Karpas-422 (cell line): Measurements from ENCODE around the gene MEIOSIN. TPM values are rescaled to one million over a fixed set of nuclear protein-coding genes. Genes with fewer than 3 reads are reported as not detected.
A peak's percentile ranks its signal among the peaks of the same experiment; 100 is the strongest.
"Not testable (repeated sequence)": the region's sequence is repeated elsewhere in the genome, so short reads cannot be mapped to it uniquely, and the experiment has no call there.

Experiments used
- DNase-seq: peaks from one replicate; pipeline ENCODE4 v3.0.0-alpha.2; 2015
- H2AFZ ChIP-seq: fragments of 200-600 bp; sonication (generic); 2 replicates; pipeline ENCODE4 v1.6.1; 2014; ENCODE audit warnings: antibody characterized with exemption, low read length, mixed read lengths
- H3K27ac ChIP-seq: fragments of 200-600 bp; sonication (generic); 2 replicates; pipeline ENCODE4 v1.5.1; 2014; ENCODE audit warnings: mild to moderate bottlenecking, low read length, moderate library complexity
- H3K27me3 ChIP-seq: fragments of 200-600 bp; sonication (generic); 2 replicates; pipeline ENCODE4 v1.6.1; 2014; ENCODE audit warnings: low read length, mixed read lengths
- H3K36me3 ChIP-seq: fragments of 200-600 bp; sonication (generic); 2 replicates; pipeline ENCODE4 v1.6.1; 2014; ENCODE audit warnings: low read length, mixed read lengths; ENCODE audit not compliant: insufficient read depth
- H3K4me1 ChIP-seq: fragments of 200-600 bp; sonication (generic); 2 replicates; pipeline ENCODE4 v1.6.1; 2014; ENCODE audit warnings: mild to moderate bottlenecking, low read length, mixed read lengths
- H3K4me2 ChIP-seq: fragments of 200-600 bp; sonication (generic); 2 replicates; pipeline ENCODE4 v1.6.1; 2014; ENCODE audit warnings: low read length, low read depth, mild to moderate bottlenecking; ENCODE audit not compliant: poor library complexity, severe bottlenecking
- H3K4me3 ChIP-seq: fragments of 200-600 bp; sonication (generic); 2 replicates; pipeline ENCODE4 v1.5.1; 2014; ENCODE audit warnings: mild to moderate bottlenecking, antibody characterized with exemption, low read length, mixed read lengths
- H3K79me2 ChIP-seq: fragments of 200-600 bp; sonication (generic); 2 replicates; pipeline ENCODE4 v1.6.1; 2014; ENCODE audit warnings: mild to moderate bottlenecking, low read length, mixed read lengths
- H3K9ac ChIP-seq: fragments of 200-600 bp; sonication (generic); 2 replicates; pipeline ENCODE4 v1.6.0; 2014; ENCODE audit warnings: low read length
- H3K9me2 ChIP-seq: fragments of 200-600 bp; sonication (generic), shearing (Covaris generic); replicated peaks from 2 replicates; pipeline ENCODE4 v1.6.0; 2014; ENCODE audit warnings: mild to moderate bottlenecking, low read length, moderate library complexity; ENCODE audit not compliant: insufficient read depth
- H3K9me3 ChIP-seq: fragments of 300-700, 200-600 bp; sonication (generic); 2 replicates; pipeline ENCODE4 v1.6.1; 2014; ENCODE audit warnings: low read length, mixed read lengths
- H4K20me1 ChIP-seq: fragments of 200-600 bp; sonication (generic); 2 replicates; pipeline ENCODE4 v1.6.1; 2014; ENCODE audit warnings: mild to moderate bottlenecking, antibody characterized with exemption, low read length, low read depth; ENCODE audit not compliant: insufficient read depth
- total RNA-seq: library from RNA; depleted of rRNA; stranded (reverse); fragments of >200 nt; shearing (Covaris generic); gene quantifications from 2 replicates; pipeline ENCODE4 v1.2.3, GENCODE V29; 2014; ENCODE audit warnings: low replicate concordance; rRNA removed

MEIOSIN gene
- total RNA-seq = not detected in 2 replicates

- Histone ChIP-seq H3K27ac (no peak within 1 kb of the TSS), H3K4me3 (no peak within 1 kb of the TSS), H3K27me3 (no peaks in the 10 kb centered on the region), H3K79me2 (peaks cover 24% of the 10 kb centered on the region), H3K9ac (no peak within 1 kb of the TSS), H2AFZ (no peak within 1 kb of the TSS; the same call in 1 of the 2 replicates), H3K9me3 (no peaks in the 10 kb centered on the region), H3K9me2 (no peaks in the 10 kb centered on the region), H4K20me1 (no peaks in the 10 kb centered on the region), H3K4me2 (no peak within 1 kb of the TSS), H3K4me1 (peaks cover 14% of the 10 kb centered on the region), H3K36me3 (no peaks in the 10 kb centered on the region)
- DNase-seq = no peak
Measured at GRCh38 chr19:45733160-45733810, at the start of gene MEIOSIN. TSS of gene MEIOSIN (plus strand) at chr19:45733439. CDS start at chr19:45735377, 1,938 bp downstream.

- not testable (repeated sequence) for H2AFZ ChIP-seq, H3K9ac ChIP-seq, H3K9me3 ChIP-seq, H3K4me3 ChIP-seq, DNase-seq, H3K27me3 ChIP-seq, H4K20me1 ChIP-seq, H3K27ac ChIP-seq, H3K4me1 ChIP-seq, H3K9me2 ChIP-seq, H3K4me2 ChIP-seq, H3K79me2 ChIP-seq
- peaks cover 12% of the 10 kb centered on the region; the same call in 1 of the 2 replicates for H3K36me3 ChIP-seq
Measured at GRCh38 chr19:45685045-45685444, 48.2 kb upstream of the MEIOSIN start.

- no peak for DNase-seq
- H3K27ac ChIP-seq = no peak overlapping the region
- peaks cover 9% of the 10 kb centered on the region for H3K4me1 ChIP-seq
- no peak overlapping the region for H3K9ac ChIP-seq
- H3K36me3 ChIP-seq = peaks cover 12% of the 10 kb centered on the region; the same call in 1 of the 2 replicates
- H4K20me1 ChIP-seq = peaks cover 16% of the 10 kb centered on the region
- H3K27me3 ChIP-seq = no peaks in the 10 kb centered on the region
- peaks cover 25% of the 10 kb centered on the region for H3K79me2 ChIP-seq
- no peak overlapping the region for H3K4me3 ChIP-seq
- no peaks in the 10 kb centered on the region for H3K9me2 ChIP-seq
- H2AFZ ChIP-seq = no peak overlapping the region
- H3K4me2 ChIP-seq = no peak overlapping the region
- H3K9me3 ChIP-seq = no peaks in the 10 kb centered on the region
Measured at GRCh38 chr19:45687599-45687998, 45.6 kb upstream of the MEIOSIN start.

GRCh38 chr19:45691516-45692186 lies 41.6 kb upstream of the MEIOSIN start, which contains the start of gene SNRPD2:
TSS of gene SNRPD2 (minus strand) at chr19:45691953. CDS start at chr19:45691888, 65 bp downstream.
- no peaks in the 10 kb centered on the region for H3K9me2 ChIP-seq
- peaks cover 22% of the 10 kb centered on the region for H3K36me3 ChIP-seq
- H3K79me2 ChIP-seq = peaks cover 51% of the 10 kb centered on the region
- peak; percentile 97 for DNase-seq
- no peaks in the 10 kb centered on the region for H3K9me3 ChIP-seq
- H3K4me1 ChIP-seq = peaks cover 17% of the 10 kb centered on the region
- H3K9ac ChIP-seq = peak within 1 kb of the TSS; percentile 96
- H3K27ac ChIP-seq = peak within 1 kb of the TSS; percentile 87
- H3K4me3 ChIP-seq = peak within 1 kb of the TSS; percentile 96
- H2AFZ ChIP-seq = peak within 1 kb of the TSS; percentile 88; the same call in 1 of the 2 replicates
- H3K27me3 ChIP-seq = no peaks in the 10 kb centered on the region
- peaks cover 16% of the 10 kb centered on the region for H4K20me1 ChIP-seq
- peak within 1 kb of the TSS; percentile 98 for H3K4me2 ChIP-seq

GRCh38 chr19:45692187-45693105 lies 40.8 kb upstream of the MEIOSIN start, which contains the start of gene QPCTL:
TSS of gene QPCTL (plus strand) at chr19:45692666. CDS start at chr19:45692704, 38 bp downstream.
- Histone ChIP-seq H3K27ac (peak within 1 kb of the TSS; percentile 87), H2AFZ (peak within 1 kb of the TSS; percentile 88; the same call in 1 of the 2 replicates), H3K9me3 (no peaks in the 10 kb centered on the region), H3K4me1 (peaks cover 17% of the 10 kb centered on the region), H3K4me3 (peak within 1 kb of the TSS; percentile 96), H3K4me2 (peak within 1 kb of the TSS; percentile 98), H3K9me2 (no peaks in the 10 kb centered on the region), H3K9ac (peak within 1 kb of the TSS; percentile 96), H3K79me2 (peaks cover 51% of the 10 kb centered on the region), H3K36me3 (peaks cover 19% of the 10 kb centered on the region), H3K27me3 (no peaks in the 10 kb centered on the region), H4K20me1 (peaks cover 16% of the 10 kb centered on the region)
- peak; percentile 100 for DNase-seq

GRCh38 chr19:45693106-45693788 lies 40.0 kb upstream of the MEIOSIN start:
- peaks cover 22% of the 10 kb centered on the region for H3K36me3 ChIP-seq

GRCh38 chr19:45701676-45702075 lies 31.6 kb upstream of the MEIOSIN start:
- no peak overlapping the region for H3K9ac ChIP-seq
- DNase-seq = no peak
- H3K79me2 ChIP-seq = no peaks in the 10 kb centered on the region
- no peaks in the 10 kb centered on the region for H3K9me3 ChIP-seq
- peaks cover 24% of the 10 kb centered on the region for H3K36me3 ChIP-seq
- H3K9me2 ChIP-seq = no peaks in the 10 kb centered on the region
- no peak overlapping the region for H3K27ac ChIP-seq
- peaks cover 12% of the 10 kb centered on the region for H3K4me1 ChIP-seq
- H3K4me2 ChIP-seq = no peak overlapping the region
- no peak overlapping the region for H2AFZ ChIP-seq
- H3K4me3 ChIP-seq = no peak overlapping the region
- H4K20me1 ChIP-seq = no peaks in the 10 kb centered on the region
- H3K27me3 ChIP-seq = no peaks in the 10 kb centered on the region

More at GRCh38 chr19:45693106-45693788, 40.0 kb upstream of the MEIOSIN start:
- peaks cover 16% of the 10 kb centered on the region for H4K20me1 ChIP-seq
- H3K9me3 ChIP-seq = no peaks in the 10 kb centered on the region
- peak overlapping the region; percentile 96 for H3K4me3 ChIP-seq
- H3K27ac ChIP-seq = peak overlapping the region; percentile 87
- DNase-seq = peak; percentile 89
- peak overlapping the region; percentile 52; the same call in 1 of the 2 replicates for H2AFZ ChIP-seq
- H3K4me1 ChIP-seq = peaks cover 17% of the 10 kb centered on the region
- H3K27me3 ChIP-seq = no peaks in the 10 kb centered on the region
- peaks cover 51% of the 10 kb centered on the region for H3K79me2 ChIP-seq
- no peaks in the 10 kb centered on the region for H3K9me2 ChIP-seq
- peak overlapping the region; percentile 96 for H3K9ac ChIP-seq
- H3K4me2 ChIP-seq = peak overlapping the region; percentile 98
